Fibroblast of pulmonary artery (primary cell): ENCODE measurements around the gene SLC1A3.
"Not testable (repeated sequence)": the region's sequence is repeated elsewhere in the genome, so short reads cannot be mapped to it uniquely, and the experiment has no call there.

Source experiments
- DNase-seq: peaks from one replicate; pipeline ENCODE4 v3.0.0-alpha.2; 2010; ENCODE audit warnings: low read depth
- H3K4me3 ChIP-seq: replicated peaks from 2 replicates; pipeline ENCODE4 v1.5.1; 2011; ENCODE audit warnings: low read depth, mild to moderate bottlenecking, control low read depth, low read length, moderate library complexity
- CTCF ChIP-seq: IDR thresholded peaks from 2 replicates; pipeline ENCODE4 v1.5.1; 2011; ENCODE audit warnings: mild to moderate bottlenecking, control low read depth, low read length, inconsistent platforms; ENCODE audit errors: missing control alignments

Gene SLC1A3

GRCh38 chr5:36587354-36587753 lies 19.1 kb upstream of the SLC1A3 start:
- no peak for TF ChIP-seq CTCF
- no peak for DNase-seq
- H3K4me3 ChIP-seq: no peak overlapping the region

GRCh38 chr5:36589735-36590134 lies 16.7 kb upstream of the SLC1A3 start:
- not testable (repeated sequence) for DNase-seq, H3K4me3 ChIP-seq

- no peak for DNase-seq
- H3K4me3 ChIP-seq: no peak overlapping the region
- TF ChIP-seq CTCF: no peak
Observed at GRCh38 chr5:36590513-36591286, 15.7 kb upstream of the SLC1A3 start.

- DNase-seq: no peak
- no peak overlapping the region for H3K4me3 ChIP-seq
- TF ChIP-seq CTCF: no peak
Observed at GRCh38 chr5:36593867-36594266, 12.5 kb upstream of the SLC1A3 start.

- no peak for DNase-seq
- H3K4me3 ChIP-seq: no peak overlapping the region
- TF ChIP-seq CTCF: no peak
Observed at GRCh38 chr5:36596247-36596646, 10.2 kb upstream of the SLC1A3 start.

GRCh38 chr5:36596756-36597155 lies 9.7 kb upstream of the SLC1A3 start:
- H3K4me3 ChIP-seq: no peak overlapping the region
- no peak for DNase-seq
- no peak for TF ChIP-seq CTCF

GRCh38 chr5:36598045-36598444 lies 8.4 kb upstream of the SLC1A3 start:
- H3K4me3 ChIP-seq: no peak overlapping the region
- DNase-seq: no peak
- no peak for TF ChIP-seq CTCF
